NB4 (cell line): Measurements from ENCODE around the gene POLRMT.
A peak's percentile ranks its signal among the peaks of the same experiment; 100 is the strongest.
"Not testable (repeated sequence)": the region's sequence is repeated elsewhere in the genome, so short reads cannot be mapped to it uniquely, and the experiment has no call there.

Source experiments
- DNase-seq: peaks from one replicate; pipeline ENCODE4 v3.0.0; 2010; ENCODE audit warnings: low read depth
- H3K4me3 ChIP-seq: one replicate; pipeline ENCODE4 v1.5.1; 2011; ENCODE audit warnings: mild to moderate bottlenecking, low read depth, low read length, moderate library complexity
- MYC ChIP-seq: IDR thresholded peaks from 2 replicates; pipeline ENCODE4 v1.6.1; 2011; ENCODE audit warnings: low read depth, low read length
- POLR2A ChIP-seq: IDR thresholded peaks from 2 replicates; pipeline ENCODE4 v1.6.1; 2011; ENCODE audit warnings: mild to moderate bottlenecking; ENCODE audit not compliant: insufficient read length; ENCODE audit errors: extremely low read depth
- TF ChIP-seq, protein P1 (sequence below): IDR thresholded peaks from 2 replicates; pipeline ENCODE4 v1.6.1; 2011; ENCODE audit warnings: low read depth, low read length
- TF ChIP-seq, protein P2 (sequence below): IDR thresholded peaks from one replicate; pipeline ENCODE4 v1.5.1; 2012; ENCODE audit warnings: low read depth, low read length

POLRMT gene

DNA sequence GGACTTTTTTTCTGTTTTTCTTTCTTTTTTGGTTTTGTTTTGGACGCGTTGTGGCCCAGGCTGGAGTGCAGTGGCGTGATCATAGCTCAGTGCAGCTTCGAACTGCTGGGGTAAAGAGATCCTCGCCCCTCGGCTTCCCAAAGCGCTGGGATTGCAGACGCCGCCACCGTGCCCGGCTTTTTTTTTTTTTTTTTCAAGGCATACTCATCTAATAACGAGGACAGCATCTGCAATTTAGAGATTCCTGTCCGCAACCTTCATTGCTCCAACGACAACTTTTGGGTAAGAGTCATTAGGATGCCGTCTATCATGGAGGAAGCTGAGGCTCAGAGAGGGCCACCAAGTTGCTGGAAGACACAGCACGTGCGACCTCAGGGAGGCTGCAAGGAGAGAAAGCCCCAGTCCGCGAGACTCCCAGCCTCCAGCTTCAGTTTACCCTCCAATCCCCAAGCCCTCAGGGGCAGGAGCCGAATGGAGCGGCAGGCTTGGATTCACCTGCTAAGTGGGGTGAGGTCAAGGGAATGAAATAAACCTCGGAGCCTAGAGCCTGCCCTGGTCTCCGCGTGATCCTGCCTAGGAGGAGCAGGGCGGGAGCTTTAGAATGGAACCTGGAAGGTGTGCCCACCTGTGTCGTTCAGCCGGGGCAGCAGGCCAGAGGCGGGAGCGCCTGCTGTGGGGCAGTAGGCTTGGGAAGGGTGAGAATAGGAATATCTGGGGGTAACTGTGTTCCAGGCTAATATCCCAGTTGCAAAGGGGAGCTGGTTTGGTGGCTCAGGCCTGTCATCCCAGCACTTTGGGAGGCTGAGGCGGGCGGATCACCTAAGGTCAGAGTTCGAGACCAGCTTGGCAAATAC is 676 bp upstream of the POLRMT start:
- no peak for DNase-seq
- peak overlapping the region; percentile 69 for H3K4me3 ChIP-seq
- TF ChIP-seq MYC: no peak

DNA sequence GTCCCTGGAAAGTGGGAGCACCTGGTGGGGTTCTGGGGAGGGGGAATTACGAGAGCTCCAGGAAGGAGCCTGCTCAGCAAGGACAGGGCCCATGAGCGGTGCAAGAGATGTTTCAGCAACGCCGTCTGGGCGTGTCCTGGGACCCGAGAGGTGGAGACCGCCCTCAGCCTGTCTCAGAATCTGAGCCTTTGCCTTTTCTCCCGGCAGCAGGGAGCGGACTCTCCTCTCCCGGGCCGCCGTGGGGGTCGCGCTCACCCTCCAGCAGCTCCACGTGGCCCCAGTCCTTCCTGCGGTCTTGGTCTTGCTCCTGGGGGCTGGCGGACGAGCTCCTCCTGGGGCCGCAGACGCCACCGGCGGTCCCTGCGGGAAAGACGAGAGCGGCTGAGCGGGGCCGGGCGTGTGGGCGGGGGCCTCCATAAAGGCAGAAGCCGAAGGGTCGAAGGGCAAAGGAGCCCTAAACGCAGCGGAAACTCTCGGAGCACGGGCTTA is 714 bp downstream of the POLRMT start:
- peak; percentile 67 for DNase-seq
- peak overlapping the region; percentile 79 for H3K4me3 ChIP-seq
- no peak for TF ChIP-seq POLR2A
- TF ChIP-seq, protein P1, sequence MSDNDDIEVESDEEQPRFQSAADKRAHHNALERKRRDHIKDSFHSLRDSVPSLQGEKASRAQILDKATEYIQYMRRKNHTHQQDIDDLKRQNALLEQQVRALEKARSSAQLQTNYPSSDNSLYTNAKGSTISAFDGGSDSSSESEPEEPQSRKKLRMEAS: peak; percentile 54

DNA sequence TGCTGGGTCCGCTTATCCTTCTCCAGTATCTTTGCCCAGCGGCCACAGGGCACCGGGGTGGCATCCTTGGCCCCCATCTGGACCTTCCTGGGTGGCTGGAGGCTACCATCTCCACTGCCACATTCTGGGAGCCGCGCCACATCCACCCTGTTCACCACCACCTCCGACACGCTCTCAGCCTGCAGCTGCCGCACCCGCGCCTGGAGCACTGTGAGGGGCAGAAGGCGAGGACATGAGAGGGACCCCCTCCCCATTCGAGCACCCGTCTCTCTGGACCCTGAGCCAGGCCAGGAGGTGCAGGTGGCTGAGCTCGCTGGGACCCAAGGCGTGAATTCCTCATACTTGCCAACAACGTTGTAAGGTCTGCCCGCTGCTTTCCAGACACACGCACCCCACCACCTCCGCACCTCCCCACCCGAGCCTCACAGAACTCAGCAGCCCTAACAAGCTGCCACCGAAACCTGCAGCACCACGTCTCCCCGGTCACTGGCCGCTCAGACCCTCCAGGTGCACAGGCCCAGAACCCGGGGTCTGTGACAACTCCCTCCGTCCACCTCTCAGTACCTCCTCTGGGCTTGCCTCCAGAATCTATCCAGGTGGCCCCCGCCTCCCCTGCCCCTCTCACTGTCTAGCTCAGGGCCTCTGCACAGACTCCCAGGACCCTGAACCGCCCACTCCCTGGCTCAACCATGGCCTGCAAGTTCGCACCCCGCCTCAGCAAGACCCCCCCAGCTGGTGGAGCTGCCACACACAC is 3.2 kb downstream of the POLRMT start:
- TF ChIP-seq POLR2A (no peak), MYC (no peak)
- TF ChIP-seq, protein P1: no peak
- TF ChIP-seq, protein P2, sequence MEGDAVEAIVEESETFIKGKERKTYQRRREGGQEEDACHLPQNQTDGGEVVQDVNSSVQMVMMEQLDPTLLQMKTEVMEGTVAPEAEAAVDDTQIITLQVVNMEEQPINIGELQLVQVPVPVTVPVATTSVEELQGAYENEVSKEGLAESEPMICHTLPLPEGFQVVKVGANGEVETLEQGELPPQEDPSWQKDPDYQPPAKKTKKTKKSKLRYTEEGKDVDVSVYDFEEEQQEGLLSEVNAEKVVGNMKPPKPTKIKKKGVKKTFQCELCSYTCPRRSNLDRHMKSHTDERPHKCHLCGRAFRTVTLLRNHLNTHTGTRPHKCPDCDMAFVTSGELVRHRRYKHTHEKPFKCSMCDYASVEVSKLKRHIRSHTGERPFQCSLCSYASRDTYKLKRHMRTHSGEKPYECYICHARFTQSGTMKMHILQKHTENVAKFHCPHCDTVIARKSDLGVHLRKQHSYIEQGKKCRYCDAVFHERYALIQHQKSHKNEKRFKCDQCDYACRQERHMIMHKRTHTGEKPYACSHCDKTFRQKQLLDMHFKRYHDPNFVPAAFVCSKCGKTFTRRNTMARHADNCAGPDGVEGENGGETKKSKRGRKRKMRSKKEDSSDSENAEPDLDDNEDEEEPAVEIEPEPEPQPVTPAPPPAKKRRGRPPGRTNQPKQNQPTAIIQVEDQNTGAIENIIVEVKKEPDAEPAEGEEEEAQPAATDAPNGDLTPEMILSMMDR: no peak
- no peak for DNase-seq
- no peak overlapping the region for H3K4me3 ChIP-seq

DNA sequence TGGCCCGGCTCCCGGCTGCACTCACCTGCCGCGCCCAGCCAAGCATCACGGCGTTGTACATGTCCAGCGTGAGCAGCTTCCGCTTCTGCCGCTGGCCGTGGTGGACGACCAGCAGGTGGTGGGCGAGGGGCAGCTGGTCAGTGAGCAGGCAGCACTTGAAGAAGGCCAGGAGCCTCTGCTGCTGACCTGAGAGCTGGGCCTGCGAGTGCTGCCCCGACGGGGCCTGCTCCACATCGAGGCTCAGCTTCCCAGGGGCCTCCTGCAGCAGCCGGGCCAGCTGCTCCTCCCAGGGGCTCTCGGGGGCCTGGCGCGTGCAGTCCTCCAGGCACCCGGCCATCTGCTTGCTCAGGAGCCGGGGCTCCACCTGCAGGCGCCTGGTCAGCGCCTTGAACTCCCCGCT is 3.8 kb downstream of the POLRMT start:
- H3K4me3 ChIP-seq, DNase-seq: not testable (repeated sequence)

DNA sequence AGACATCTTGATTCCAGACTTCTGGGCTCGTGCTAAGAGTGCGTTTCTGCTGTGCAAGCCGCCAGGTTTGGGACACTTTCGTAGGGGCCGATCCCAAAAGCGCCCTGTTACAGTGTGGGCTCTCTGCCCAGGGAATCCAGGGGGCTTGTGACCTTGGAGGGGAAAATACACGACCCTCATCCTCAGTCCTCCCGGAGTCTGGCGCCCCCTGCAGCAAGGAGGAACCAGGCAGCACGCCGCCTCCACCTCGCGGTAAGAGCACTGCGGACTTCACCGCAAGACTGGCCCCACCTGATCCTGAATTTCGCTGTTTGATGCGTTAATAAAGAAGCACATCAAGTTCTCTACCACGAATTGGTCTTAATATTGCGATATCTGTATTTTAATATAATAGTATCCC is 5.2 kb downstream of the POLRMT start:
- H3K4me3 ChIP-seq: no peak overlapping the region
- TF ChIP-seq POLR2A (no peak), MYC (no peak)
- TF ChIP-seq, protein P1: no peak
- TF ChIP-seq, protein P2: no peak
- DNase-seq: peak; percentile 30

DNA sequence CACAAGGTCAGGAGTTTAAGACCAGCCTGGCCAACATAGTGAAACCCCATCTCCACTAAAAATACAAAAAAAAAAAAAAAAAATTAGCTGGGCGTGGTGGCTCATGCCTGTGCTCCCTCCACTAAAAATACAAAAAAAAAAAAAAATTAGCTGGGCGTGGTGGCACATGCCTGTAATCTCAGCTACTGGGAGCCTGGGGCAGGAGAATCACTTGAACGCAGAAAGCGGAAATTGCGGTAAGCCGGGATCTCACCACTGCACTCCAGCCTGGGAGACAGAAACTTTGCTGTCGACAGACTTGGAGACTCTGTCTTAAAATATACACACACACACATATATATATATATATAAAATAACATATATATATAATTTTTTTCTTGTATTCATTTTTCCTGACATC is 6.8 kb downstream of the POLRMT start:
- not testable (repeated sequence) for H3K4me3 ChIP-seq, DNase-seq

DNA sequence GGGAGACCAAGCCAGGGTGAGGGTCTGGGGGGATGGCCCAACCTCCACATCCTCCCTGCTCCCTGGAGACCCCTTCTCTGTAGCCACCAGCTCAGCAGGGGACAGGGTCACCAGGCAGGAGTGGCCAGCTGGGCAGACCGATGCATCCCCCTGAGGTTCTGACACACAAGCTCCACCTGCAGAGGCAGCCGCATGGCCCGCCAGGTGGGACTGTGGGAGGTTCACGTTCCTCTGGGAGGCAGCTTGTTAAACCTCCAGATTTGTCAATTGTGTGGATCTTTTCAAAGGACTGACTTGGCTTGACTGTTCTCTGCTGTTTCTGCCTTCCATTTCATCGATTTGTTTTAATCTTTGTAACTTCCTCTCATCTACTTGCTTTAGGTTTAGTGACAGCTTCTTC is 8.1 kb downstream of the POLRMT start:
- DNase-seq: no peak
- TF ChIP-seq MYC: no peak
- TF ChIP-seq, protein P2: no peak
- TF ChIP-seq POLR2A: no peak
- TF ChIP-seq, protein P1: no peak
- no peak overlapping the region for H3K4me3 ChIP-seq
